GM18909 (cell line): Measurements from ENCODE around the gene NEURL2.
"Not testable (repeated sequence)": the region's sequence is repeated elsewhere in the genome, so short reads cannot be mapped to it uniquely, and the experiment has no call there.

ENCODE experiments used
- ATAC-seq: cut with Tn5 transposase; IDR thresholded peaks from one replicate; pipeline ENCODE4 v1.9.1; 2021; ENCODE audit warnings: mild to moderate bottlenecking; ENCODE audit not compliant: unreplicated experiment, poor library complexity

Gene NEURL2

GRCh38 chr20:45890985-45891983, at the start of gene NEURL2, which contains the start of gene CTSA:
Gene NEURL2 (minus strand): TSS chr20:45891208. CDS start chr20:45890991, 217 bp downstream.
Gene CTSA (plus strand): TSS chr20:45891335. CDS start chr20:45891569, 234 bp downstream.
- peak; percentile 76 for ATAC-seq

DNA sequence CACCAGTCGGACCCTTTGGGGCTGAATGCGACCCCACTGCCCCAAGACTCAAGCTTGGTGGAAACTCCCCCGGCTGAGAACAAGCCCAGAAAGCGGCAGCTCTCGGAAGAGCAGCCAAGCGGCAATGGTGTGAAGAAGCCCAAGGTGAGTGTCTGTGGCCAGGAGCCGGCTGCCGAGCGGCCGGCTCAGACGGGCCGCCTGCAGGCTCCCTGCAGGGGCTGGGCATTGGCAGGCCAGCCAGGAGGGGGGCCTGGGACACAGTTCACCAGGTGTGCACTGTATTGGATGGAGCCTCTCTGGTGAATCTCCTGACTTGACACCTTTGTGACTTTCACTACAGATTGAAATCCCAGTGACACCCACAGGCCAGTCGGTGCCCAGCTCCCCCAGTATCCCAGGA, 49.5 kb upstream of the NEURL2 start:
- ATAC-seq: no peak

GRCh38 chr20:45940053-45940452, 49.0 kb upstream of the NEURL2 start:
- ATAC-seq: no peak

- ATAC-seq: no peak
Measured at GRCh38 chr20:45938727-45939438, 47.9 kb upstream of the NEURL2 start.

DNA sequence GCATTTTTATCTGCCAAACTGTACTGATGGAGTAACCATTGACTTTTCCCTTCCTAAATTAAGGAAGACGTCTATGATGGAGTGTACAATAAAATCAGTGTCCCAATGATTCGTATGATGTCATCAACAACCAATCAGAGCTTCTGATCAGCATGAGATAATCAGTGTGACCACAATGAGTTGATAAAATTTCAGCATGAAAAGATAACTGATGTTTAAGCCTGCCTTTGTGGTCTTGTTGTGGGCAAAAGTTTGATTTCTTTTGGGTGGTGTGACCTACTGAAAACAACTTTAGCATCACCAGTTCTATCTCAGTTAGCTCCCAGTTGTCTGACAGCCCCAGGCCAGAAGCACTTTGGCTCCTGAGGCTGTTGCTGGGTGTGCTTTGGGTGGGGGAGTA, 46.8 kb upstream of the NEURL2 start:
- no peak for ATAC-seq

- peak; percentile 24 for ATAC-seq
Measured at GRCh38 chr20:45935416-45936046, 44.5 kb upstream of the NEURL2 start.

DNA sequence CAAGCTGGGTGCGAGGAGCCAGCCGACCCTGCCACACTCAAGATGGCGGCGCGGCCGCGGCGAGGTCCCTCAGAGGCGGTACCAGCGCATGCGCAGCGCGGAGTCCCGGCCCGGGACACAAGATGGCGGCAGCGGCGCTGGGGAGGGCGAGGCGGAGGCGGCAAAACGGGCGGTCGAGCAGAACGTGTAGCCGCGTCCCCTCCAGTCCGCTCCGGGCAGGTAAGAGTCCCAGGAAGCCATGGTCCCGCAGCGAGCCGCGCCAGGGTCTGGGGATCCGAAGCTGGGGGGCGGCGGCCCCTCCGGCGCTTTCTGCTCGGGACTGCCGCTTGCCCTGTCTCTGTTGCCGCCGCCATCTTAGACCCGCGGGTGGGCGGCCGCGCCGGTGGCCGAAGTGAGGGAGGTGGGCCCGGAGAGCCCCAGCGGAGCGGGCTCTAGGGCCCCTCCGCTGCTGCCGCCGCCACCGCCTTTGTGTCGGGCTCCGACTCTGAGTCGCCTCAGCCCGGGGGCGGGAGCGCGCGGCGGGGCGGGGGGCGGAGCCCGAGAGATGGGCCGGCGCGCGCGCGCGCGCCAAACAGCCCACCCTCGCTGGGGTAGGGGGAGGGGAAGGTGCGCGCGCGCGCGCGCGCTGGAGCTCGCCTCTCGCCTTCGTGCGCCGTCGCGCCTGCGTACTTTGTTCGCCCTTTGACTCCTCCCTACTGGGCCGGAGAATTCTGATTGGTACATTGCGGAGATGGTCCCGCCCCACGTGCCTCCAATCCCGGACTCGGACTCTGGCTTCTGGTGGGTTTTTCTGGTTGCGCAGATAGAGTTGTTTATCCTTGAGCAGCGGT, 43.8 kb upstream of the NEURL2 start, which contains the start of gene PCIF1:
Gene PCIF1, plus strand, starts transcription at position 98 of the 830 bp plus-strand sequence. CDS start 4,317 bp downstream, outside the sequence.
- ATAC-seq: peak; percentile 78

DNA sequence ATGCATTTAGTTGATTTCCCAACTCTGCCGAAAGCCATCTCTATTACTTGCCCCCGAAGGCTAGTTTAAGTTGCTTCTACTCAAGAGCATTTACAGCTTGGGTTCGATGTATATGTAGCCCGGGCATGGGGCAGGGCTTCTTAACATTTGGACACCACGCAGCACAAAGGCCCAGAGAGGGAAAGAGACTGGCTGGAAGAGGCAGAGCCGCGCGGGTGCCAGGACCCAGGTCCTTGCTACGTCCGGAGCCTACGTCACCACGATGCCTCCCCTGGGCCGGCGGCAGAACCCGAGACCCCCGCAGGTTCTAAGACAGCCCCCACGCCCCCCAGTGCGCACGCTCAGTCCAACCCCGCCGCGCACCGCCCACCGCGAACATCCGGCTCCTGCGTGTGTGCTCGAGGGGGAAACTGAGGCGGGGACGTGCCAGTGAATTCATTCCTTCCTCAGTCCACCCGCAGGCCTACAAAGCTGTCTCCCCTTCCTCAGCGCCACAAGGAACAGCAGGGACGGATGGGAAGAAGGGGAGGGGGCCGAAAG, 43.1 kb upstream of the NEURL2 start:
- ATAC-seq: peak; percentile 13

GRCh38 chr20:45933266-45934045, 42.4 kb upstream of the NEURL2 start:
- no peak for ATAC-seq

DNA sequence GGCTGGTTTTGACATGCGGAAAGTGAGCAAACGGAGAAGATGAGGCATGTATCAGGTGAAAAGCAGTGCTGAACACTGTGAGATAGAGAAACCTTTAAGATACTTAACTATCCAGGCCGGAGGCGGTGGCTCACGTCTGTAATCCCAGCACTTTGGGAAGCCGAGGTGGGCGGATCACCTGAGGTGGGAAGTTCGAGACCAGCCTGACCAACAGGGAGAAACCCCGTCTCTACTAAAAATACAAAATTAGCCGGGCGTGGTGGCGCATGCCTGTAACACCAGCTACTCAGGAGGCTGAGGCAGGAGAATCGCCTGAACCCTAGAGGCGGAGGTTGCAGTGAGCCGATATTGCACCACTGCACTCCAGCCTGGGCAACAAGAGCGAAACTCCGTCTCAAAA, 40.7 kb upstream of the NEURL2 start:
- not testable (repeated sequence) for ATAC-seq

DNA sequence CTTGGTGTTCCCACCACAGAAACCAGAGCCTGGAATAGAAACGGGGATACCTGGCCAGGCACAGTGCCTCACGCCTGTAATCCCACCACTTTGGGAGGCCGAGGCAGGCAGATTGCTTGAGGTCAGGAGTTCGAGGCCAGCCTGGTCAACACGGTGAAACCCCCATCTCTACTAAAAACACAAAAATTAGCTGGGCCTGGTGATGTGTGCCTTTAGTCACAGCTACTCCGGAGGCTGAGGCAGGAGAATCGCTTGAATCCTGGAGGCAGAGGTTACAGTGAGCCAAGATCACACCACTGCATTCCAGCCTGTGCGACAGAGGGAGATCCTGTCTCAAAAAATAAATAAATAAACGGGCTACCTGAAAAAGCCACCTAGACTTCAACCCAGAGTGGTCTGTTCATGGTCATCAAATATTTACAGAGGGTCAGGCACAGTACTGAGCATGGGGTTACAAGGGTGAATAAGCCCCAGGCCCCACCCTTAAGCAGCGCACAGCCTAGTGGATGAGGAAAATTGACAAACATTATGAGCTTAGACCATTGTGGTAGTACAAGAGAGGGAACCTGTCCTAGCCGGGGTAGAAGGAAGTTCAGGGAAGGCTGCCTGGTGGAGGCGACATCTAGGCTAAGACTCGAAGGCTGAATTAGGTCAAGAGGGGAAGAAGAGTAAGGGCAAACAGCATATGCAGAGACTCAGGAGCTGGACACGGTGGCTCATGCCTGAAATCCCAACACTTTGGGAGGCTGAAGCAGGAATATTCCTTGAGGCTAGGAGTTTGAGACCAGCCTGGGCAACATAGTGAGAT, 36.3 kb upstream of the NEURL2 start:
- ATAC-seq: no peak

- no peak for ATAC-seq
Measured at GRCh38 chr20:45926731-45927070, 35.7 kb upstream of the NEURL2 start.

- ATAC-seq: no peak
Measured at GRCh38 chr20:45925821-45926506, 35.0 kb upstream of the NEURL2 start.

- ATAC-seq: no peak
Measured at GRCh38 chr20:45924391-45925261, 33.6 kb upstream of the NEURL2 start.

- ATAC-seq: no peak
Measured at GRCh38 chr20:45921337-45922189, 30.6 kb upstream of the NEURL2 start.
